ENCODE measurements around the gene BBS9. TPM values are rescaled to one million over a fixed set of nuclear protein-coding genes. Genes with fewer than 3 reads are reported as not detected.

Gene BBS9
- total RNA-seq, 1 donor from 2014 or later, result 3.8 TPM

DNA sequence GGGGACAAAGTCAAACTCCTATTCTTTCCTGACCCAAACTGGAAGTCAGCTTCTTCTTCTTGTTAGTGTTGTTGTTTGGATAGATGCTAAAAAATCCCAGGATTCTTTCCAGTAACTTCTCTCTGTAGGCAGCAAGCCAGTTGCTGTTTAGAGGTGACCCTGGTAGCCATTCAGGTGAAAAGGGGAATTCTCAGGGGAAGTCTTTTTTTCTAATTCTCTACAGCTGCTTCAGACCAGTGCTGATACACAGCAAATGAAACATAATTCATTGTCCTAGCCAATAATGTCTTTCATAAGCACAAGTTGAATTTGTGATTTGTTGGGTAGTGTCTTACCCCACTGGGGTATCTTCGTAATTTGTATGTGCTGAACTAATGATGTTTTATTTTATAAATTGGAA, 357.3 kb downstream of the BBS9 start:
- no peak for DNase-seq (ENCODE audit: low spot score)
- Mint-ChIP-seq H3K9me3 (no peaks in the 10 kb centered on the region), H3K4me1 (ENCODE audit: low read depth) (no peaks in the 10 kb centered on the region), H3K4me3 (no peak overlapping the region), H3K27me3 (ENCODE audit: insufficient read depth) (no peaks in the 10 kb centered on the region), H3K36me3 (ENCODE audit: low read depth) (no peaks in the 10 kb centered on the region), H3K27ac (no peak overlapping the region)
- intact Hi-C loops (cut with micrococcal nuclease), result no loop called here

DNA sequence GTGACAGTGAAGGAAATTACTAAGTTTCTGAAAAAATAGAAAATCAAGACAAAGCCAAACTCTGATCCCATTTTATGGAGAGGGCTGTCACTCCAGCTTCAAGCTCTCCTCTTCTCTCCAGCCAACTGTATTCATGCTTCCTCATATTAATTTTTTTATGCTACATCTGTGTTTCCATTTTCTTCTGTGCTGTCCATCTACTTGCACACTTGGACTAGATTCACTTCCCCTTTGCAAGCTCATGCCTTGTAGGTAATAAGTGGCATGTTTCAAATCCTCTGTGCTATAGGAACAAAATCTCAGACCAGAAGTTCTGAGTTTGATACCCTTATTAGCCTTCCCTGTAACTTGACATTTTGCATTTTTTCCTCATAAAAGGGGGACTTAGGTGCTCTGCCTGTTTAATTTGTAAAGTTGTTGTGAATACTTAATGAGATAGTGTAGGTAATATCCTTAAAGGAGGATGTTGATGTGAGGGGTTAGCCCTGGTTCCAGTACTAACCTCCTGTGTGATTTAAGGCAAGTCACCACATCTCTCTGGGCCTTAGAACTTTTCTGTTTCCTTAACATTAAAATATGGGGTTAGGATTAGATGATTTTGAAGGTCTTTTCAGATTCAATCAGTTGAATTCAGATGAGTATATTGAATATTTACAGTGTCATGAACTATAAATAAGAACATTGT, 358.8 kb downstream of the BBS9 start:
- no peak for DNase-seq (ENCODE audit: low spot score)
- Mint-ChIP-seq H3K4me3 (no peak overlapping the region), H3K4me1 (ENCODE audit: low read depth) (no peaks in the 10 kb centered on the region), H3K27me3 (ENCODE audit: insufficient read depth) (no peaks in the 10 kb centered on the region), H3K36me3 (ENCODE audit: low read depth) (no peaks in the 10 kb centered on the region), H3K9me3 (no peaks in the 10 kb centered on the region), H3K27ac (no peak overlapping the region)
- intact Hi-C loops (cut with micrococcal nuclease), result no loop called here

DNA sequence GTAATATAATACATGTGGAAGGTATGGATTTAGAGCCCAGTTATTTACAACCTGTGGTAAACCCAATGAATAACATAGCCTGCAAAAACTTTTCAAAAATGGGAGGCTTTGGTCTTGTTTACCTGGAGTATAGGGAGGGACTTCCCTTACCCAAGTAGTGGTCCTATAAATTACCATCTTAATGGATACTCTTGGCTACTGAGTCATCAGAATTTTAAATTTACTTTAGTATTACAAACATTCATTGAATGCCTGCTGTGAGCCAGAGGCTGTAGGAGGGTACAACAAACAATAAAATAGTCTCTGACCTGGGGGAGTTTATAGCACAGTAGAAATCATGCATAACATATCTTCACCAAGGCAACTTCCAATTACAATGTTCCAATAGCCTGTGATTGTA, 365.1 kb downstream of the BBS9 start:
- H3K27me3 Mint-ChIP-seq (ENCODE audit: insufficient read depth), result no peaks in the 10 kb centered on the region
- intact Hi-C loops (cut with micrococcal nuclease), result no loop called here
- no peak for DNase-seq (ENCODE audit: low spot score)
- no peak overlapping the region for H3K4me3 Mint-ChIP-seq
- H3K36me3 Mint-ChIP-seq (ENCODE audit: low read depth), result no peaks in the 10 kb centered on the region
- no peaks in the 10 kb centered on the region for H3K9me3 Mint-ChIP-seq
- H3K4me1 Mint-ChIP-seq (ENCODE audit: low read depth), result no peaks in the 10 kb centered on the region
- H3K27ac Mint-ChIP-seq, result no peak overlapping the region

DNA sequence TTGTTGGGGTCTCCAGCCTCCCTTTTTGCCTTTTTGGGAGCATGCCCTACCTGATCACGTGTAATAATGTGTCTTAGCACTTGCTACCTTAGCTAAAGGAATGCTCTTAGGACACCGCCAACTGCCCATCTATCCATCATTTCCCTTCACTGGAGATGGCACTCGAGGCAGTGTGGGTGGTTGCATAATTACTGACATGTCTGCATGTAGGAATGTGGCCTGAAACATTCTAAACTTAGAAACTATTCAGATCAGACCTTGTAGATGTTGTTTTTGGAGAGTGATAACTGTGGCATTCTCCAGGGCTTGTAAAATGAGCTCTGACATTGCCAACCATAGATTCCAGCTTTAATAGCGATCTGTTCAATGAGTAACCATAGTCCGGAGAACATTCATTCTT, 365.8 kb downstream of the BBS9 start:
- Mint-ChIP-seq H3K4me3 (no peak overlapping the region), H3K27me3 (ENCODE audit: insufficient read depth) (no peaks in the 10 kb centered on the region)

DNA sequence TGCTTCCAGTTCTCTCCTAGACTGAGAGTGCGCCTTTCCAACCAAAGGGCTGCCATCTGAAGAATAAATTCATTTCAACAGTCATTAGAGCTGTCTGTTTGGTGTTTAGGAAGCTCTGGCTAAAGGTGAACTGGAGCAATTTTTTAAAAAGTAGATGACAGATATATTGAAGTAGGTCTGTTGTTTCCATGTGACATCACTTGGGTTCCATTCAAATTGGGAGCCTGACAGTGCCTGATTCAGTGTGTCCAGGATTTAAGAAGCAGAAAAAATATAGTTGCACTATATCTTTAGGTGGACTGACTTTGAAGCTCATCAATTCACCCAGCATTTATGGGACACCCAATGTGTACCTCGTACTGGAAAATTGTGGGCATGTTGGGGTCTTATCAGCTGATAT, 367.7 kb downstream of the BBS9 start:
- intact Hi-C loops (cut with micrococcal nuclease), result no loop called here
- no peaks in the 10 kb centered on the region for H3K4me1 Mint-ChIP-seq (ENCODE audit: low read depth)
- H3K27me3 Mint-ChIP-seq (ENCODE audit: insufficient read depth), result no peaks in the 10 kb centered on the region
- no peaks in the 10 kb centered on the region for H3K36me3 Mint-ChIP-seq (ENCODE audit: low read depth)
- DNase-seq (ENCODE audit: low spot score), result no peak
- no peak overlapping the region for H3K4me3 Mint-ChIP-seq
- no peaks in the 10 kb centered on the region for H3K9me3 Mint-ChIP-seq
- no peak overlapping the region for H3K27ac Mint-ChIP-seq

More for the DNA sequence above, 365.8 kb downstream of the BBS9 start:
- H3K27ac Mint-ChIP-seq, result no peak overlapping the region
- H3K36me3 Mint-ChIP-seq (ENCODE audit: low read depth), result no peaks in the 10 kb centered on the region
- intact Hi-C loops (cut with micrococcal nuclease), result no loop called here
- DNase-seq (ENCODE audit: low spot score), result no peak
- H3K4me1 Mint-ChIP-seq (ENCODE audit: low read depth), result no peaks in the 10 kb centered on the region
- no peaks in the 10 kb centered on the region for H3K9me3 Mint-ChIP-seq

DNA sequence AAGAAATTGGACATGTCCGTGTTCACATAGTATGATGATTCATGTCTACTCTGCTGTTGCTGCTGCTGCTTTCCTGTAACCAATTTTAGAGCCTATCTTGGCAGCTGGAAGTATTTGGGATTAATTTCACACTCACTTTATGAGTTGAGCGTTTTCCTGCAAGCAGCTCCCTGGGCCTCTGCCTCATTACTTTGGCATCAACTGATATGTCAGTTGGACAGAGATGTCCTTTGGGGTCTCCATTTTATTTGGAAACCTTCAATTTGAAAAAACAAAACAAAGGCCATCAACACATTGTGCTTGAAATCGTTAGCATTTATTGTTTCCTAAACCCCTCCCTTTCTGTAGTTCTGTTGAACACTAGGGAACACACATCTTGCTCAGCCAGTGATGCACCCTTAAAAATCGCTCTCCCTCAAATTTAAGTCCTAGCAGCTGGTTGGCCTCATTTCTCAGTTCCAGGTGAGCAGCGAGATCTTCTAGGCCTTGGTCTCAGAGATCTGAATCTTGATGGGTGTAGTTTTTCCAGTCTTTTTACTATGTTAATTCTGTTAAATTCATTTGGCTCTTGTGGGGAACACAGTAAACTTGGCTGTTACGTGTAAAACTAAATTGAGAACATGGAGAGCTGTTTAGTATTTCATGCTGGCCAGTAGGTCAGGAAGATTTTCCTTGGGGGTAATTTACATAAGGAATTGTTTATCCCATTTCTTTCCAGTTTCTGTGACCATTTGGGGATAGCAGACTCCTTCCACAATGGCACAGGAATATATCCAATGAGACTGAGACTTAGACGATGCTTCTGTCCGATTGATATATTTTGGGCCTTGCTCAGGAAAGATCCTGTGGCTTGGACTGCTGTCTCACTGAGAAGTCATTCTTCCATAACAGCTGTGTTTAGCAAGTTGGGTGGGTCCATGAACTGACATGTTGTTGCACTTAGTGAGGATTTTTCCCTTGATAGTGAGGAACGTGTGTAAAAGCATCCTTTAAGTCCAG, 371.6 kb downstream of the BBS9 start:
- DNase-seq (ENCODE audit: low spot score), result no peak
- no peaks in the 10 kb centered on the region for H3K4me1 Mint-ChIP-seq (ENCODE audit: low read depth)
- H3K27ac Mint-ChIP-seq, result no peak overlapping the region

DNA sequence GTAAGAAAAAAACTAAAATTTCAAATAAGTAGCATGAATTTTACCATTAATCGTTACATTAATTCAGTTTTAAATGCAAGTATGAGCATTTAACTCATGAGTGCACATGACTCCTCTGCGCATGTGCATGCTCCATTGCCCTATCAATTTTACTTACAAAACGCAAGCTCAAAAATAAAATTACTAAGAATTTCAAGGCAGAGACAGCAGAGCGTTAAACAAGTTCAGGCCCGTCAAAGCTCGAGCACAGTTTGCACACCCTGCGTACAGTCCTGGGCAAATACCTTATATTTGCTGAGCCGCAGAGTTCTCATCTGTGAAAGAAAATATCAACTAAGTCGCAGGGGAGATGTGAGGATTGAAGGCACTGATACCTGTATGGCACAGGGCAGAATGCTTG, 373.6 kb downstream of the BBS9 start:
- H3K4me3 Mint-ChIP-seq, result no peak overlapping the region
- no peaks in the 10 kb centered on the region for H3K4me1 Mint-ChIP-seq (ENCODE audit: low read depth)
- DNase-seq (ENCODE audit: low spot score), result no peak
- no peak overlapping the region for H3K27ac Mint-ChIP-seq
- no peaks in the 10 kb centered on the region for H3K36me3 Mint-ChIP-seq (ENCODE audit: low read depth)
- intact Hi-C loops (cut with micrococcal nuclease), result no loop called here
- H3K9me3 Mint-ChIP-seq, result no peaks in the 10 kb centered on the region
- no peaks in the 10 kb centered on the region for H3K27me3 Mint-ChIP-seq (ENCODE audit: insufficient read depth)

More for the DNA sequence above, 371.6 kb downstream of the BBS9 start:
- H3K9me3 Mint-ChIP-seq, result no peaks in the 10 kb centered on the region
- no peak overlapping the region for H3K4me3 Mint-ChIP-seq
- no peaks in the 10 kb centered on the region for H3K27me3 Mint-ChIP-seq (ENCODE audit: insufficient read depth)
- H3K36me3 Mint-ChIP-seq (ENCODE audit: low read depth), result no peaks in the 10 kb centered on the region
- intact Hi-C loops (cut with micrococcal nuclease), result no loop called here

DNA sequence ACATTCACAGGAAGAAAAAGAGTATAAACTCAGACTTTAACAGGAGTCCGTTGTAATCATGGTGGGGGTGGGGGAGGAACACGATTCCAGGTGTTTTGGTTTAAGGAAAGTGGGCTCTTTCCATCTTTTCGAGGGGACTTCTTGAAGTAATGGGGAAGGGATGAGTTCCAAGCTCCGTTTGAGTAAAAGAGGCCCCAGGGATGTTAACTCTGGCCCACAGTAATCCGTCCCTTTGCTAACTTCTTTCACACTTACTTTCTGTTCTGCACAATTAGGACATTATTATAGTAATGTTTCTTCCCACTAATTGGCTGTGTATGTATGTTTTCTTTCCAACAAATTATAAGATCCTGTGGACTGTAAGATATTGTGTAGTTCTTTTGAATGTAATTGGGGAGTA, 374.4 kb downstream of the BBS9 start:
- Mint-ChIP-seq H3K4me3 (no peak overlapping the region), H3K27me3 (ENCODE audit: insufficient read depth) (no peaks in the 10 kb centered on the region), H3K9me3 (no peaks in the 10 kb centered on the region), H3K4me1 (ENCODE audit: low read depth) (no peaks in the 10 kb centered on the region), H3K36me3 (ENCODE audit: low read depth) (no peaks in the 10 kb centered on the region), H3K27ac (no peak overlapping the region)
- no peak for DNase-seq (ENCODE audit: low spot score)
- intact Hi-C loops (cut with micrococcal nuclease), result no loop called here

DNA sequence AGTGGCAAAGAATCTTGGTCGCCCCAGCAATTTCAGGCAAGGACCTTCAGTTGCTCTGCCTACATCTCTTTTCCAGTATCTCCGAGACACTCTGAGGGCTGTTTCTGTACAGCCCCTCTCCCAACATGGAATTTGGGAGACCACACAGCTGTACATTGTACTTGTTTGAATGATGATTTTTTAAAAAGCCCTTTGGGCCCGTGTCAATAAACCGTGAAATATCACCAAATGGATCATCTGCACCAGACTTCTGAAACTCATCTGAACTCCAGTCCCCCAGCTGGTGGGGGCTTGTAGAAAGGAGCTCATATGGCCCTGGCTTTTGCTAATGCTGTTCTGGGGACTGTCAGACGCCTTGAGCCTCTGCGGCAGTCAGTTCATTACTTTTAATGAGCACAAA, 374.9 kb downstream of the BBS9 start:
- no peaks in the 10 kb centered on the region for H3K36me3 Mint-ChIP-seq (ENCODE audit: low read depth)
- no peak for DNase-seq (ENCODE audit: low spot score)
- intact Hi-C loops (cut with micrococcal nuclease), result no loop called here
- no peak overlapping the region for H3K4me3 Mint-ChIP-seq
- no peak overlapping the region for H3K27ac Mint-ChIP-seq
- H3K27me3 Mint-ChIP-seq (ENCODE audit: insufficient read depth), result no peaks in the 10 kb centered on the region
- no peaks in the 10 kb centered on the region for H3K9me3 Mint-ChIP-seq
- H3K4me1 Mint-ChIP-seq (ENCODE audit: low read depth), result no peaks in the 10 kb centered on the region

DNA sequence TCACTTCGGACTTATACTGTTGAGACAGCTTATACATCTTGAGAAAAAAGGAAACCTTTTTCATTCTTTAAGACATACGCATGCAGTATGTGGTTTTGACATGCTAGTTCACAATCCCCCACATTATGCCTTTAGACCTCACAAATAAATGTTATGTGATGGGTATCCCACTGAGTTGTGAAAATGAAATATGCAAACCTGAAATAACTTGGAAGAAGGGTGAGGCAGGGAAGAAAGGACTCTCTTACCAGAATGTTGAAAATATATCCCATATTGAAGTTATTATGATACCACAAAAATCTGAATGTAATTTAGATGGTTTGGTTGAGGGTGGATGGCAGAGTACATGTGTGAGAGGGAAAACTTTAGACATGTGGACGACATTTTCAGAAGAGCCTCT, 379.8 kb downstream of the BBS9 start:
- no peaks in the 10 kb centered on the region for H3K27me3 Mint-ChIP-seq (ENCODE audit: insufficient read depth)
- no peaks in the 10 kb centered on the region for H3K36me3 Mint-ChIP-seq (ENCODE audit: low read depth)
- no peaks in the 10 kb centered on the region for H3K4me1 Mint-ChIP-seq (ENCODE audit: low read depth)
- no peak overlapping the region for H3K27ac Mint-ChIP-seq
- DNase-seq (ENCODE audit: low spot score), result no peak
- no peaks in the 10 kb centered on the region for H3K9me3 Mint-ChIP-seq
- intact Hi-C loops (cut with micrococcal nuclease), result no loop called here
- H3K4me3 Mint-ChIP-seq, result no peak overlapping the region

DNA sequence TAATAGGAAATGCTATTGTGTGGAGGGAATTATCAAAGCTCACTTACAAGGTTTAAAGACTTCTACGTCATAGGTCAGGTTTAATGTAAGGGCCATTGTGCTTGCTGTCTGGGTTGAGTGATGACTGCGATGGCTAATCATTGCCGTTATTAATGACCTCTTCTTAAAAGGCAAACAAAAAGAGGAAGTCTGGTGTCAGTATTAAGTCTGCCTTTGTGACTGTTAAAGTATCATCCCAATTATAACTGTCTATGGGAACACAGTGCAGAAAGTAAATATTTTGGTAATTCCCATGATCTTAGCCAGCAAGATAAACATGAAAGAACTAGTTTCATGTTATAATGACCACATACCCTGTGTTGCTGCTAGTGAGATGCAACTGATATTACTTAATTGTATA, 382.4 kb downstream of the BBS9 start:
- intact Hi-C loops (cut with micrococcal nuclease), result no loop called here
- no peak for DNase-seq (ENCODE audit: low spot score)
- Mint-ChIP-seq H3K27me3 (ENCODE audit: insufficient read depth) (no peaks in the 10 kb centered on the region), H3K4me1 (ENCODE audit: low read depth) (no peaks in the 10 kb centered on the region), H3K36me3 (ENCODE audit: low read depth) (no peaks in the 10 kb centered on the region), H3K27ac (no peak overlapping the region), H3K9me3 (no peaks in the 10 kb centered on the region), H3K4me3 (no peak overlapping the region)

DNA sequence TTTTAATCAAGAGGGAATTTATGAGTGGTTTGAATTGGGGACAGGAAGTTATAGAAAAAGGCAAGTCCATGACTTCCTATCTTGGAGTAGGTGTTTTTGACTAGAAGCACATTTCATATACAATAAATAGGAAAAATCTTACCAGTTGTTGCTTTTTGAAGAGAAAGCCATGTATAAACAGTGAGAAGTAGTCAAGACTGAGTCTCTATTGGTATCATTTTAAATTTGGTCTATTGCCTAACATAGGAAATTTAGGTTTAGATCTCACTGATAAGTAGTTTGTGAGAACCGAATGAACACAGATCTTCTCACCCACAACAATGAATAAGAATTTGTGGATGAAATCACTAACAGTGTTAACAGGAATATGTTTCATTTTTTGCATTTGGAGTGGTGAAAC, 387.2 kb downstream of the BBS9 start:
- H3K27ac Mint-ChIP-seq, result no peak overlapping the region
- H3K36me3 Mint-ChIP-seq (ENCODE audit: low read depth), result no peaks in the 10 kb centered on the region
- no peak for DNase-seq (ENCODE audit: low spot score)
- no peak overlapping the region for H3K4me3 Mint-ChIP-seq
- no peaks in the 10 kb centered on the region for H3K4me1 Mint-ChIP-seq (ENCODE audit: low read depth)
- intact Hi-C loops (cut with micrococcal nuclease), result no loop called here
- no peaks in the 10 kb centered on the region for H3K9me3 Mint-ChIP-seq
- H3K27me3 Mint-ChIP-seq (ENCODE audit: insufficient read depth), result no peaks in the 10 kb centered on the region

DNA sequence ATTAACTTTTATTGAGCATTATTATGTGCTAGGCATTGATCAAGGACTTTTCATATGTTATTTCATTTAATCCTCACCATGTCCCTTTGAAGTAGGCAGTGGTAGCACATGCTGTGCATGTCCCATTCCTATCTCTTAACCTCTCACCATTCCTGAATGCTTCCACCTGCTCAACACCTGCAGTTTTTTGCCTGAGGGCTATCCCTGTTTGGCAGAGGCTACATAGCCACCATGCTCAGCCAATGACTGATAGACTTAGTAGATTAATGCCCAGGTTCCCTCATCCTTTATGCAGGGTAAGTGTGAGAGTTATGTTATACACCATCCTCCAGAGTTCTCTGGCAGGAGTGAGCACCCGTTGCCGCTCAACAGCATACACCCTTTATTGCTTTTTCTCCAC, 387.8 kb downstream of the BBS9 start:
- Mint-ChIP-seq H3K27ac (no peak overlapping the region), H3K4me3 (no peak overlapping the region), H3K4me1 (ENCODE audit: low read depth) (no peaks in the 10 kb centered on the region), H3K9me3 (no peaks in the 10 kb centered on the region), H3K27me3 (ENCODE audit: insufficient read depth) (no peaks in the 10 kb centered on the region), H3K36me3 (ENCODE audit: low read depth) (no peaks in the 10 kb centered on the region)
- DNase-seq (ENCODE audit: low spot score), result no peak
- intact Hi-C loops (cut with micrococcal nuclease), result no loop called here

All from activated T-helper 1 cell treated with anti-CD3 and anti-CD28 coated beads, Interleukin-12 subunit alpha, Interleukin-12 subunit beta, Interleukin-2, Interleukin-4 antibody, amounts not matched to agents 30 ng/mL and 10 ng/mL and 1 ng/mL, durations not matched to agents 14 hours and 24 hours and 36 hours (primary cell).